ENCODE results near the gene MAML2. TPM values are rescaled to one million over a fixed set of nuclear protein-coding genes. Genes with fewer than 3 reads are reported as not detected.

MAML2 gene
- total RNA-seq, 2 experiments from 2014 or later: 0.15 to 1.0 TPM

GRCh38 chr11:96119211-96119610, 223.8 kb downstream of the MAML2 start:
- no peaks in the 10 kb centered on the region for H3K9me2 ChIP-seq (ENCODE audit: insufficient read depth, low read length)
- H3K4me3 ChIP-seq (ENCODE audit: low read depth, low read length, poor library complexity, severe bottlenecking): no peak overlapping the region
- no peaks in the 10 kb centered on the region for H3K79me2 ChIP-seq (ENCODE audit: insufficient read depth, low read depth, low read length)
- TF ChIP-seq EZH2phosphoT487 (IDR thresholded peaks at IDR 0.05; ENCODE audit: borderline replicate concordance, low read depth, low read length) (no peak), CTCF (conservative IDR thresholded peaks at IDR 0.05; ENCODE audit: low read length) (no peak)
- H4K20me1 ChIP-seq (ENCODE audit: insufficient read depth, low read length): no peaks in the 10 kb centered on the region
- intact Hi-C loops (cut with micrococcal nuclease; ENCODE audit: unreplicated experiment): no loop called here
- H3K27ac ChIP-seq (ENCODE audit: low read depth, low read length, poor library complexity, severe bottlenecking): no peak overlapping the region
- peaks cover 9% of the 10 kb centered on the region for H3K4me1 ChIP-seq (ENCODE audit: insufficient read depth, low read length, poor library complexity, severe bottlenecking)
- H3K36me3 ChIP-seq (ENCODE audit: insufficient read depth, low read length): no peaks in the 10 kb centered on the region
- ChIA-PET CTCF (ENCODE audit: unreplicated experiment) (no interaction called here), POLR2A (interaction anchor here (0.6 to 1.1 kb wide), 2 partner anchors 9 to 83 kb away, joined by 6 to 7 read pairs; no protein-coding TSS in a partner anchor)
- DNase-seq (ENCODE audit: low spot score): no peak
- BruUV-seq (replicated peaks): no TSS peak
- H3K9me3 ChIP-seq (ENCODE audit: low read length): no peaks in the 10 kb centered on the region
- no peak overlapping the region for H2AFZ ChIP-seq (ENCODE audit: low read length)
- no peak overlapping the region for H3K4me2 ChIP-seq (ENCODE audit: low read length)

GRCh38 chr11:96116376-96116775, 226.6 kb downstream of the MAML2 start:
- no peaks in the 10 kb centered on the region for H3K9me3 ChIP-seq (ENCODE audit: low read length)
- BruUV-seq (replicated peaks): no TSS peak

More at GRCh38 chr11:96116376-96116775, 226.6 kb downstream of the MAML2 start:
- no peak for TF ChIP-seq CTCF (conservative IDR thresholded peaks at IDR 0.05; ENCODE audit: low read length)
- TF ChIP-seq EZH2phosphoT487 (IDR thresholded peaks at IDR 0.05; ENCODE audit: borderline replicate concordance, low read depth, low read length): no peak
- no peaks in the 10 kb centered on the region for H3K36me3 ChIP-seq (ENCODE audit: insufficient read depth, low read length)
- no peak for DNase-seq (ENCODE audit: low spot score)
- H3K79me2 ChIP-seq (ENCODE audit: insufficient read depth, low read depth, low read length): no peaks in the 10 kb centered on the region
- ChIA-PET POLR2A (interaction anchor here (1.8 kb wide), 1 partner anchor 12 kb away, joined by 5 read pairs; no protein-coding TSS in a partner anchor), CTCF (ENCODE audit: unreplicated experiment) (interaction anchor here (0.6 kb wide), 1 partner anchor 224 kb away, joined by 3 read pairs; no protein-coding TSS in a partner anchor)
- no peaks in the 10 kb centered on the region for H3K9me2 ChIP-seq (ENCODE audit: insufficient read depth, low read length)
- intact Hi-C loops (cut with micrococcal nuclease; ENCODE audit: unreplicated experiment): no loop called here
- H3K4me1 ChIP-seq (ENCODE audit: insufficient read depth, low read length, poor library complexity, severe bottlenecking): no peaks in the 10 kb centered on the region
- no peak overlapping the region for H3K4me2 ChIP-seq (ENCODE audit: low read length)
- no peak overlapping the region for H2AFZ ChIP-seq (ENCODE audit: low read length)
- H3K4me3 ChIP-seq (ENCODE audit: low read depth, low read length, poor library complexity, severe bottlenecking): no peak overlapping the region
- no peaks in the 10 kb centered on the region for H4K20me1 ChIP-seq (ENCODE audit: insufficient read depth, low read length)
- no peak overlapping the region for H3K27ac ChIP-seq (ENCODE audit: low read depth, low read length, poor library complexity, severe bottlenecking)
